ENCODE data around the gene HOOK2.
A peak's percentile ranks its signal among the peaks of the same experiment; 100 is the strongest.

HOOK2 gene

GRCh38 chr19:12772323-12772722 lies 3.0 kb downstream of the HOOK2 start:
- Histone ChIP-seq H3K4me3 (ENCODE audit: low read depth, low read length) (no peak overlapping the region), H3K9me3 (ENCODE audit: control insufficient read depth, insufficient read depth, low read depth, low read length) (no peaks in the 10 kb centered on the region), H3K27ac (ENCODE audit: extremely low read depth, low read depth, low read length) (no peak overlapping the region), H3K4me1 (ENCODE audit: control insufficient read depth, insufficient read depth, low read length) (no peaks in the 10 kb centered on the region; the same call in 1 of the 2 replicates), H3K36me3 (ENCODE audit: control insufficient read depth in 2 of 2, insufficient read depth in 1 of 2, low read length in 2 of 2) (peaks cover 0 to 23% of the 10 kb centered on the region in 2 experiments; a peak in 1 of 3 replicates)
- TF ChIP-seq ZBTB44 (tag by site-specific recombination; IDR thresholded peaks at IDR 0.05) (no peak), MZF1 (tag by site-specific recombination; IDR thresholded peaks at IDR 0.05; ENCODE audit: borderline replicate concordance) (no peak), TCF7L2 (IDR thresholded peaks at IDR 0.05; ENCODE audit: borderline replicate concordance, low read depth, low read length) (no peak), ZNF501 (tag by site-specific recombination; IDR thresholded peaks at IDR 0.05) (no peak), PRDM1 (tag by site-specific recombination; IDR thresholded peaks at IDR 0.05) (no peak), ZNF548 (tag by site-specific recombination; IDR thresholded peaks at IDR 0.05) (no peak), ZSCAN4 (tag by site-specific recombination; IDR thresholded peaks at IDR 0.05) (no peak), ZNF514 (tag by site-specific recombination; IDR thresholded peaks at IDR 0.05) (no peak), ZNF76 (tag by site-specific recombination; IDR thresholded peaks at IDR 0.05; ENCODE audit: borderline replicate concordance, low read depth) (no peak), ZNF138 (tag by site-specific recombination; IDR thresholded peaks at IDR 0.05; ENCODE audit: borderline replicate concordance) (no peak), ZBTB20 (tag by site-specific recombination; IDR thresholded peaks at IDR 0.05) (no peak), ZNF366 (tag by site-specific recombination; conservative IDR thresholded peaks at IDR 0.05) (no peak), ZNF623 (tag by site-specific recombination; IDR thresholded peaks at IDR 0.05) (no peak), KLF16 (tag by site-specific recombination; IDR thresholded peaks at IDR 0.05) (no peak)
- CTCF ChIA-PET = interaction anchor here (1.0 to 11.4 kb wide), 6 partner anchors 8 to 36 kb away, joined by 3 to 234 read pairs (median 20); partner anchors contain the start of genes JUNB, PRDX2 and THSD8
- POLR2A ChIA-PET = interaction anchor here (1.6 kb wide), 1 partner anchor 20 kb away, joined by 15 read pairs; the partner anchor contains the start of gene JUNB

- Histone ChIP-seq H3K4me3 (ENCODE audit: low read depth, low read length) (no peak overlapping the region), H3K4me1 (ENCODE audit: control insufficient read depth, insufficient read depth, low read length) (no peaks in the 10 kb centered on the region; the same call in 1 of the 2 replicates), H3K36me3 (ENCODE audit: control insufficient read depth in 2 of 2, insufficient read depth in 1 of 2, low read length in 2 of 2) (peaks cover 0 to 23% of the 10 kb centered on the region in 2 experiments; a peak in 2 of 3 replicates), H3K9me3 (ENCODE audit: control insufficient read depth, insufficient read depth, low read depth, low read length) (no peaks in the 10 kb centered on the region), H3K27ac (ENCODE audit: extremely low read depth, low read depth, low read length) (no peak overlapping the region)
- CTCF ChIA-PET = interaction anchor here (1.2 kb wide), 1 partner anchor 10 kb away, joined by 5 read pairs; no protein-coding TSS in a partner anchor
- TF ChIP-seq ZNF341 (tag by site-specific recombination; IDR thresholded peaks at IDR 0.05; ENCODE audit: low read depth) = peak; percentile 55
- no peak for TF ChIP-seq ZNF521 (tag by site-specific recombination; IDR thresholded peaks at IDR 0.05)
- POLR2A ChIA-PET = interaction anchor here (1.1 kb wide), 1 partner anchor 21 kb away, joined by 3 read pairs; the partner anchor contains the start of gene JUNB
Measured at GRCh38 chr19:12770922-12771321, 4.4 kb downstream of the HOOK2 start.

- Histone ChIP-seq H3K27ac (ENCODE audit: extremely low read depth, low read depth, low read length) (no peak overlapping the region), H3K4me1 (ENCODE audit: control insufficient read depth, insufficient read depth, low read length) (no peaks in the 10 kb centered on the region), H3K4me3 (ENCODE audit: low read depth, low read length) (no peak overlapping the region), H3K36me3 (ENCODE audit: control insufficient read depth in 2 of 2, insufficient read depth in 1 of 2, low read length in 2 of 2) (peaks cover 0 to 29% of the 10 kb centered on the region in 2 experiments; a peak in 2 of 3 replicates), H3K9me3 (ENCODE audit: control insufficient read depth, insufficient read depth, low read depth, low read length) (no peaks in the 10 kb centered on the region)
- ChIA-PET CTCF (interaction anchor here (0.7 to 14.1 kb wide), 2 partner anchors 30 to 78 kb away, joined by 3 to 386 read pairs; partner anchors contain the start of genes JUNB, PRDX2, RNASEH2A and THSD8), POLR2A (interaction anchor here (1.6 kb wide), 1 partner anchor 31 kb away, joined by 3 read pairs; no protein-coding TSS in a partner anchor)
- peak; percentile 27; the same call in 1 of the 2 replicates for TF ChIP-seq EGR2 (tag by site-specific recombination; IDR thresholded peaks at IDR 0.05; ENCODE audit: low read depth)
- TF ChIP-seq ZNF24 (tag by site-specific recombination; IDR thresholded peaks at IDR 0.05) = no peak
- TF ChIP-seq KLF7 (tag by site-specific recombination; IDR thresholded peaks at IDR 0.05; ENCODE audit: borderline replicate concordance) = no peak
- no peak for TF ChIP-seq FEZF1 (tag by site-specific recombination; IDR thresholded peaks at IDR 0.05)
- TF ChIP-seq ZNF223 (tag by site-specific recombination; IDR thresholded peaks at IDR 0.05) = no peak
- TF ChIP-seq ZNF16 (tag by site-specific recombination; IDR thresholded peaks at IDR 0.05; ENCODE audit: low read depth) = no peak
- TF ChIP-seq ZNF354C (tag by site-specific recombination; IDR thresholded peaks at IDR 0.05; ENCODE audit: borderline replicate concordance, low read depth) = no peak
- peak; percentile 35; the same call in 1 of the 2 replicates for TF ChIP-seq ZFHX2 (tag by site-specific recombination; conservative IDR thresholded peaks at IDR 0.05)
- TF ChIP-seq ZXDB (tag by site-specific recombination; IDR thresholded peaks at IDR 0.05) = no peak
- TF ChIP-seq ZNF202 (tag by site-specific recombination; IDR thresholded peaks at IDR 0.05; ENCODE audit: borderline replicate concordance) = no peak
- no peak for TF ChIP-seq ZNF624 (tag by site-specific recombination; IDR thresholded peaks at IDR 0.05)
- no peak for TF ChIP-seq ZNF214 (tag by site-specific recombination; IDR thresholded peaks at IDR 0.05; ENCODE audit: borderline replicate concordance)
Measured at GRCh38 chr19:12769689-12770088, 5.7 kb downstream of the HOOK2 start.

Measured in HEK293 (cell line).